HEK293 (cell line): ENCODE data around the gene AXL.

ENCODE experiments used
- CTCF ChIA-PET: fragments of 350-600 bp; formaldehyde crosslinking; extraction: SDS; loops from one replicate; lab custom pipeline; 2021; ENCODE audit warnings: antibody characterized with exemption; lab: Yijun Ruan, JAX
- POLR2A ChIA-PET: fragments of 300-600 bp; formaldehyde crosslinking; extraction: SDS; loops from one replicate; lab custom pipeline; 2020; ENCODE audit warnings: antibody characterized with exemption, inconsistent platforms; lab: Yijun Ruan, JAX
- H3K27ac ChIP-seq: fragments of 200-500 bp; sonication (Bioruptor generic); 2 replicates; pipeline ENCODE4 v1.5.1; 2014; ENCODE audit warnings: low read depth, low read length, control low read depth, inconsistent platforms; ENCODE audit errors: extremely low read depth
- H3K36me3 ChIP-seq, 2 experiments: fragments of 200-500 bp in 1 of 2; sonication (Bioruptor generic) in 1 of 2; 1 replicate in 1 of 2; 2 replicates in 1 of 2; pipeline ENCODE4 v1.5.1; 2014 to 2017; ENCODE audit warnings: inconsistent platforms in 2 of 2, low read length in 2 of 2; ENCODE audit not compliant: control insufficient read depth in 2 of 2, insufficient read depth in 1 of 2
- H3K4me1 ChIP-seq: fragments of 200-500 bp; sonication (Bioruptor generic); 2 replicates; pipeline ENCODE4 v1.5.1; 2014; ENCODE audit warnings: mild to moderate bottlenecking, low read length, inconsistent platforms; ENCODE audit not compliant: control insufficient read depth, insufficient read depth
- H3K4me3 ChIP-seq: 2 replicates; pipeline ENCODE4 v1.5.1; 2011; ENCODE audit warnings: low read depth, mild to moderate bottlenecking, control low read depth, low read length, moderate library complexity
- H3K9me3 ChIP-seq: fragments of 200-500 bp; sonication (Bioruptor generic); 2 replicates; pipeline ENCODE4 v1.5.1; 2014; ENCODE audit warnings: low read depth, low read length, inconsistent platforms; ENCODE audit not compliant: control insufficient read depth, insufficient read depth
- GLI2 ChIP-seq: fragments of 450-650 bp; formaldehyde crosslinking; IDR thresholded peaks from 2 replicates; pipeline ENCODE4; 2017; ENCODE audit warnings: missing biosample characterization, missing genetic modification characterization, low read depth, borderline replicate concordance
- HOXD13 ChIP-seq: sonication (generic); formaldehyde crosslinking; IDR thresholded peaks from 2 replicates; pipeline ENCODE4 v1.8.0; 2022; ENCODE audit warnings: missing genetic modification reagents, borderline replicate concordance
- PRDM1 ChIP-seq: fragments of 450-650 bp; formaldehyde crosslinking; IDR thresholded peaks from 2 replicates; pipeline ENCODE4; 2016; ENCODE audit warnings: missing biosample characterization, missing genetic modification characterization
- TSHZ1 ChIP-seq: fragments of 450-650 bp; formaldehyde crosslinking; IDR thresholded peaks from 2 replicates; pipeline ENCODE4 v1.5.1; 2016; ENCODE audit warnings: missing biosample characterization, missing genetic modification characterization, borderline replicate concordance
- ZBTB48 ChIP-seq: fragments of 450-650 bp; formaldehyde crosslinking; IDR thresholded peaks from 2 replicates; pipeline ENCODE4 v1.5.1; 2016; ENCODE audit warnings: missing biosample characterization, missing genetic modification characterization
- ZFP37 ChIP-seq: fragments of 450-650 bp; formaldehyde crosslinking; IDR thresholded peaks from 2 replicates; pipeline ENCODE4 v1.5.1; 2016; ENCODE audit warnings: missing biosample characterization, missing genetic modification characterization
- ZNF10 ChIP-seq: fragments of 450-650 bp; formaldehyde crosslinking; IDR thresholded peaks from 2 replicates; pipeline ENCODE4 v1.5.1; 2017; ENCODE audit warnings: missing biosample characterization, missing genetic modification characterization
- ZNF18 ChIP-seq: fragments of 450-650 bp; formaldehyde crosslinking; IDR thresholded peaks from 2 replicates; pipeline ENCODE4 v1.5.1; 2016; ENCODE audit warnings: missing biosample characterization, missing genetic modification characterization
- ZNF202 ChIP-seq: fragments of 450-650 bp; formaldehyde crosslinking; IDR thresholded peaks from 2 replicates; pipeline ENCODE4 v1.5.1; 2016; ENCODE audit warnings: missing biosample characterization, missing genetic modification characterization, borderline replicate concordance
- ZNF280D ChIP-seq: fragments of 450-650 bp; formaldehyde crosslinking; IDR thresholded peaks from 2 replicates; pipeline ENCODE4 v1.5.1; 2016; ENCODE audit warnings: missing biosample characterization, missing genetic modification characterization
- ZNF398 ChIP-seq: fragments of 450-650 bp; formaldehyde crosslinking; IDR thresholded peaks from 2 replicates; pipeline ENCODE4 v1.5.1; 2017; ENCODE audit warnings: missing biosample characterization, missing genetic modification characterization
- ZNF488 ChIP-seq: fragments of 450-650 bp; formaldehyde crosslinking; IDR thresholded peaks from 2 replicates; pipeline ENCODE4 v1.5.1; 2016; ENCODE audit warnings: missing biosample characterization, missing genetic modification characterization
- ZNF530 ChIP-seq: fragments of 450-650 bp; formaldehyde crosslinking; IDR thresholded peaks from 2 replicates; pipeline ENCODE4 v1.5.1; 2016; ENCODE audit warnings: low read depth, missing biosample characterization, missing genetic modification characterization

AXL gene

GRCh38 chr19:41294393-41294792 is 75.4 kb downstream of the AXL start:
- ChIA-PET CTCF (interaction anchor here (1.0 to 12.7 kb wide), 3 partner anchors 9 to 269 kb away, joined by 3 to 120 read pairs (median 5); no protein-coding TSS in a partner anchor), POLR2A (interaction anchor here (0.8 kb wide), 1 partner anchor 9 kb away, joined by 3 read pairs; no protein-coding TSS in a partner anchor)
- Histone ChIP-seq H3K4me3 (no peak overlapping the region), H3K27ac (no peak overlapping the region), H3K36me3 (peaks cover 97 to 100% of the 10 kb centered on the region in 2 experiments), H3K4me1 (no peaks in the 10 kb centered on the region), H3K9me3 (no peaks in the 10 kb centered on the region)
- TF ChIP-seq GLI2 (tag by site-specific recombination): no peak
- TF ChIP-seq ZNF398 (tag by site-specific recombination): no peak
- no peak for TF ChIP-seq ZNF18
- no peak for TF ChIP-seq PRDM1 (tag by site-specific recombination)
- TF ChIP-seq ZNF202 (tag by site-specific recombination): no peak
- TF ChIP-seq ZFP37 (tag by site-specific recombination): no peak

- H3K4me1 ChIP-seq: no peaks in the 10 kb centered on the region
- H3K36me3 ChIP-seq: peaks cover 97 to 100% of the 10 kb centered on the region in 2 experiments
These were observed 76.5 kb downstream of the AXL start for GRCh38 chr19:41295499-41295898.

More at GRCh38 chr19:41295499-41295898, 76.5 kb downstream of the AXL start:
- Histone ChIP-seq H3K27ac (no peak overlapping the region), H3K9me3 (no peaks in the 10 kb centered on the region)
- POLR2A ChIA-PET: interaction anchor here (1.0 kb wide), 1 partner anchor 52 kb away, joined by 3 read pairs; no protein-coding TSS in a partner anchor
- CTCF ChIA-PET: interaction anchor here (1.0 to 12.7 kb wide), 3 partner anchors 10 to 268 kb away, joined by 3 to 120 read pairs (median 5); no protein-coding TSS in a partner anchor
- TF ChIP-seq HOXD13 (CRISPR knock-in tag): no peak
- no peak for TF ChIP-seq ZNF530 (tag by site-specific recombination)
- no peak for TF ChIP-seq ZNF488
- no peak for TF ChIP-seq ZBTB48 (tag by site-specific recombination)
- no peak for TF ChIP-seq TSHZ1 (tag by site-specific recombination)
- no peak for TF ChIP-seq ZNF280D (tag by site-specific recombination)
- TF ChIP-seq ZNF10 (tag by site-specific recombination): no peak
- TF ChIP-seq, all 188 proteins: peak for 0
- H3K4me3 ChIP-seq: no peak overlapping the region
